Neutrophil (primary cell): ENCODE measurements around the gene PIK3R6.
"Not testable (repeated sequence)": the region's sequence is repeated elsewhere in the genome, so short reads cannot be mapped to it uniquely, and the experiment has no call there.

ENCODE experiments used
- H3K27ac ChIP-seq: fragments of 200-600 bp; sonication (generic); 2 replicates; pipeline ENCODE4 v1.5.1; 2016; ENCODE audit warnings: mild to moderate bottlenecking, moderate library complexity
- H3K27me3 ChIP-seq: fragments of 200-600 bp; sonication (generic); 2 replicates; pipeline ENCODE4 v1.6.0; 2016; ENCODE audit warnings: mild to moderate bottlenecking
- H3K36me3 ChIP-seq: fragments of 200-600 bp; sonication (generic); 2 replicates; pipeline ENCODE4 v1.5.1; 2017
- H3K4me1 ChIP-seq, 2 experiments: fragments of 200-600 bp in 1 of 2; sonication (generic) in 1 of 2; 1 replicate in 1 of 2; 2 replicates in 1 of 2; pipeline versions ENCODE4 v1.5.1 to v1.6.1; 2013 to 2016; ENCODE audit warnings: low read depth in 1 of 2, low read length in 1 of 2, mild to moderate bottlenecking in 1 of 2, moderate library complexity in 1 of 2; ENCODE audit not compliant: control insufficient read depth in 1 of 2, insufficient read depth in 1 of 2
- H3K4me3 ChIP-seq, 2 experiments: fragments of 200-600 bp in 1 of 2; sonication (generic) in 1 of 2; 1 replicate in 1 of 2; 2 replicates in 1 of 2; pipeline ENCODE4 v1.5.1; 2013 to 2016; ENCODE audit warnings: low read depth in 1 of 2, low read length in 1 of 2, mild to moderate bottlenecking in 1 of 2, moderate library complexity in 1 of 2
- H3K9me3 ChIP-seq: fragments of 200-600 bp; sonication (generic); 2 replicates; pipeline ENCODE4 v1.5.1; 2016
- TF ChIP-seq, protein P1 (sequence below): fragments of 200-600 bp; sonication (generic); IDR thresholded peaks from 2 replicates; pipeline ENCODE4 v1.5.1; 2016; ENCODE audit warnings: antibody characterized with exemption

Gene PIK3R6

DNA sequence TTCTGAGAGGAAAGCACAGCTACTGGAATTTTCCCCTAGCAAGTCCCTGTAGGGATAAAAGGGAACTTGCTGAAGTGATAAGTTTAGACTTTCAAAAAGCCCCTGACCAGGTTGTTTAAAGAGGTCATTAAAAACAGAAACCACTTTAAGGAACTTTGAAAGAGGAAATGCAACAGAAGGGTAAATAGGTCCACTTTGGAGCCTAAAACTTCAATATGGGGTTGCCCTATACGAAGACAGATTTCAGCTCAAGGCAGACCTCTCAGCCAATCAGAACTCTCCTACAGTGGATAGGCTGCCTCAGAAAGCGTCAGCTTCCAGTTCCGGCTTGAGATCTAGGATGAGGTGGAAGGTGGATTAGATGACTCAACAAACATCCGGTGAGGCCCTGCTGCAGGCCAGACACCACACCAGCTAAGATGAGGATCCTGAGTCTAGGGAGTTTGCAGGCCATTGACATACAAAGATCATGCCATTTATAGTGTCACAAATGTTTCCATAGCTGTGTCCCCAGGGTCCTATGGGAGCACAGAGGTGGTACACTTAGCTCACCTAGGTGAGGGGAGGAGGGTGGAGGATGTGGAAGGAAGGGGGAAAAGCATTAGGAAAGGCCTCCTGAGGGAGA is 60.4 kb downstream of the PIK3R6 start:
- TF ChIP-seq, protein P1, sequence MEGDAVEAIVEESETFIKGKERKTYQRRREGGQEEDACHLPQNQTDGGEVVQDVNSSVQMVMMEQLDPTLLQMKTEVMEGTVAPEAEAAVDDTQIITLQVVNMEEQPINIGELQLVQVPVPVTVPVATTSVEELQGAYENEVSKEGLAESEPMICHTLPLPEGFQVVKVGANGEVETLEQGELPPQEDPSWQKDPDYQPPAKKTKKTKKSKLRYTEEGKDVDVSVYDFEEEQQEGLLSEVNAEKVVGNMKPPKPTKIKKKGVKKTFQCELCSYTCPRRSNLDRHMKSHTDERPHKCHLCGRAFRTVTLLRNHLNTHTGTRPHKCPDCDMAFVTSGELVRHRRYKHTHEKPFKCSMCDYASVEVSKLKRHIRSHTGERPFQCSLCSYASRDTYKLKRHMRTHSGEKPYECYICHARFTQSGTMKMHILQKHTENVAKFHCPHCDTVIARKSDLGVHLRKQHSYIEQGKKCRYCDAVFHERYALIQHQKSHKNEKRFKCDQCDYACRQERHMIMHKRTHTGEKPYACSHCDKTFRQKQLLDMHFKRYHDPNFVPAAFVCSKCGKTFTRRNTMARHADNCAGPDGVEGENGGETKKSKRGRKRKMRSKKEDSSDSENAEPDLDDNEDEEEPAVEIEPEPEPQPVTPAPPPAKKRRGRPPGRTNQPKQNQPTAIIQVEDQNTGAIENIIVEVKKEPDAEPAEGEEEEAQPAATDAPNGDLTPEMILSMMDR, result no peak
- H3K4me1 ChIP-seq, result peaks cover 23% of the 10 kb centered on the region in 2 experiments
- H3K27me3 ChIP-seq, result no peaks in the 10 kb centered on the region
- H3K4me3 ChIP-seq, result peak overlapping the region; percentile 6 to 30
- H3K27ac ChIP-seq, result peak overlapping the region; percentile 91
- H3K9me3 ChIP-seq, result no peaks in the 10 kb centered on the region
- H3K36me3 ChIP-seq, result peaks cover 25% of the 10 kb centered on the region

DNA sequence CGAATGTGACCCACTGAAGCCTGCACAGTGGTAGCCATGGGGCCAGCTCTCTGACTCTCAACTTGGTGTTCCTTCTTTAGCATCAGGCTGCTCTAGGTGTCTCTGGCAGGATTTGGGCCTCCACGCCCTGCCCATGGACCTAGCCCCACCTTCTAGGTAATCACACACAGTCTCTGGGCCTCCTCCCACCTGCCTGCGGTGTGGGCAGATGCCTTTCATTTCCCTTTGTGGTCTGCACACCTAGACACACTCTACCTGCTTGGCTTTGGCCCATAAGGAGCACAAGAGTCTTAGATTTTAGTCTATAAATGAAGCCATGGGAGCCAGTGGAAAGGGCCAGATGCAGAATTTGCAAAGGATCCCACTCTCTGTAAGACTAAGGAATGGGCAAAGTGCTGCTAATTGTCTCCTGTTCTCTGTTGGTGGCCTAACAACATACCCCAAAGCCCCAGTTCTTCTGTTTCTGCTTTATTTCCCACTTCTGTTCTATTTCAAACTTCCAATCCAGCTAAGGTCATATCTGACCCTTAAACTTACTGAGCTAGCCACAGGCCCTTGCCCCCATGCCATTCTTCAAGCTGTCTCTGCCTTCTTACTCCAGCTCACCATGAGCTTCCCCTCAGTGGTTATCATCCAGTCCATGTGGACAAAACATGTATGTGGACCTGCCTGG is 61.1 kb downstream of the PIK3R6 start:
- TF ChIP-seq, protein P1, result no peak
- Histone ChIP-seq H3K27me3 (no peaks in the 10 kb centered on the region), H3K4me3 (peak overlapping the region in 1 of 2 experiments; percentile 30), H3K4me1 (peaks cover 23% of the 10 kb centered on the region in 2 experiments), H3K27ac (peak overlapping the region; percentile 91), H3K36me3 (peaks cover 28% of the 10 kb centered on the region), H3K9me3 (no peaks in the 10 kb centered on the region)

DNA sequence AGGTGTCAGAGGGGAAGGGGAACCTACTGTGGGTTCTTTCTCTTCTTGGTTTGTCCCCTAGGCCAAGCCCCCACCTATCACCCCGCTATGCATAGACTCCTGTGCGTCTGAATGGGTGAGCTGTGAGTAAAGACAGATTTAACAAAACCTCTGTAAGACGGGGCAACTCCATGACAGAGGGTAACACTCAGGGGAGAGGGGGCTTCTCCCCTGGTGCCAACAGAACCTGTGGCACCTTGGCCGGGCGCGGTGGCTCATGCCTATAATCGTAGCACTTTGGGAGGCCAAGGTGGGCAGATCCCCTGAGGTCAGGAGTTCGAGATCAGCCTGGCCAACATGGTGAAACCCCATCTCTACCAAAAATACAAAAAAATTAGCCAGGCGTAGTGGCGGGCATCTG is 62.1 kb downstream of the PIK3R6 start:
- H3K4me3 ChIP-seq, H3K27ac ChIP-seq, H3K27me3 ChIP-seq, H3K9me3 ChIP-seq: not testable (repeated sequence)
- Histone ChIP-seq H3K36me3 (peaks cover 32% of the 10 kb centered on the region), H3K4me1 (peaks cover 23% of the 10 kb centered on the region in 2 experiments)

- TF ChIP-seq, protein P1, result no peak
- H3K27me3 ChIP-seq, result peaks cover 5% of the 10 kb centered on the region
- H3K36me3 ChIP-seq, result peaks cover 43% of the 10 kb centered on the region
- H3K27ac ChIP-seq, result no peak overlapping the region
- H3K9me3 ChIP-seq, result no peaks in the 10 kb centered on the region
- H3K4me1 ChIP-seq, result peaks cover 23% of the 10 kb centered on the region in 2 experiments
- no peak overlapping the region for H3K4me3 ChIP-seq
These were observed 63.7 kb downstream of the PIK3R6 start for GRCh38 chr17:8803531-8804420.

- TF ChIP-seq, protein P1, result no peak
- Histone ChIP-seq H3K36me3 (peaks cover 66% of the 10 kb centered on the region), H3K4me3 (no peak overlapping the region), H3K27me3 (peaks cover 5% of the 10 kb centered on the region), H3K27ac (no peak overlapping the region), H3K9me3 (no peaks in the 10 kb centered on the region), H3K4me1 (peaks cover 5 to 6% of the 10 kb centered on the region in 2 experiments)
These were observed 66.2 kb downstream of the PIK3R6 start for GRCh38 chr17:8801135-8801840.
